ENCODE results near the gene EIF4E1B.

GRCh38 chr5:176670449-176670848, 40.0 kb downstream of the EIF4E1B start:
- TF ChIP-seq, protein P1, sequence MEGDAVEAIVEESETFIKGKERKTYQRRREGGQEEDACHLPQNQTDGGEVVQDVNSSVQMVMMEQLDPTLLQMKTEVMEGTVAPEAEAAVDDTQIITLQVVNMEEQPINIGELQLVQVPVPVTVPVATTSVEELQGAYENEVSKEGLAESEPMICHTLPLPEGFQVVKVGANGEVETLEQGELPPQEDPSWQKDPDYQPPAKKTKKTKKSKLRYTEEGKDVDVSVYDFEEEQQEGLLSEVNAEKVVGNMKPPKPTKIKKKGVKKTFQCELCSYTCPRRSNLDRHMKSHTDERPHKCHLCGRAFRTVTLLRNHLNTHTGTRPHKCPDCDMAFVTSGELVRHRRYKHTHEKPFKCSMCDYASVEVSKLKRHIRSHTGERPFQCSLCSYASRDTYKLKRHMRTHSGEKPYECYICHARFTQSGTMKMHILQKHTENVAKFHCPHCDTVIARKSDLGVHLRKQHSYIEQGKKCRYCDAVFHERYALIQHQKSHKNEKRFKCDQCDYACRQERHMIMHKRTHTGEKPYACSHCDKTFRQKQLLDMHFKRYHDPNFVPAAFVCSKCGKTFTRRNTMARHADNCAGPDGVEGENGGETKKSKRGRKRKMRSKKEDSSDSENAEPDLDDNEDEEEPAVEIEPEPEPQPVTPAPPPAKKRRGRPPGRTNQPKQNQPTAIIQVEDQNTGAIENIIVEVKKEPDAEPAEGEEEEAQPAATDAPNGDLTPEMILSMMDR (conservative IDR thresholded peaks at IDR 0.05; ENCODE audit: low read length) = no peak
- TF ChIP-seq EZH2phosphoT487 (IDR thresholded peaks at IDR 0.05; ENCODE audit: borderline replicate concordance) = no peak

Data from Loucy (cell line).